ENCODE measurements around the gene CCDC148. TPM values are rescaled to one million over a fixed set of nuclear protein-coding genes. Genes with fewer than 3 reads are reported as not detected.
A peak's percentile ranks its signal among the peaks of the same experiment; 100 is the strongest.
"Not testable (repeated sequence)": the region's sequence is repeated elsewhere in the genome, so short reads cannot be mapped to it uniquely, and the experiment has no call there.

The CCDC148 gene
- total RNA-seq, 1 donor from 2014 or later, result 0.29 TPM

GRCh38 chr2:158297606-158298005, 158.9 kb downstream of the CCDC148 start:
- DNase-seq (ENCODE audit: low read depth), result peak; percentile 81

- no peak for DNase-seq (ENCODE audit: low read depth)
Measured at GRCh38 chr2:158297120-158297519, 159.4 kb downstream of the CCDC148 start.

GRCh38 chr2:158293722-158294121, 162.8 kb downstream of the CCDC148 start:
- no peak for DNase-seq (ENCODE audit: low read depth)

DNA sequence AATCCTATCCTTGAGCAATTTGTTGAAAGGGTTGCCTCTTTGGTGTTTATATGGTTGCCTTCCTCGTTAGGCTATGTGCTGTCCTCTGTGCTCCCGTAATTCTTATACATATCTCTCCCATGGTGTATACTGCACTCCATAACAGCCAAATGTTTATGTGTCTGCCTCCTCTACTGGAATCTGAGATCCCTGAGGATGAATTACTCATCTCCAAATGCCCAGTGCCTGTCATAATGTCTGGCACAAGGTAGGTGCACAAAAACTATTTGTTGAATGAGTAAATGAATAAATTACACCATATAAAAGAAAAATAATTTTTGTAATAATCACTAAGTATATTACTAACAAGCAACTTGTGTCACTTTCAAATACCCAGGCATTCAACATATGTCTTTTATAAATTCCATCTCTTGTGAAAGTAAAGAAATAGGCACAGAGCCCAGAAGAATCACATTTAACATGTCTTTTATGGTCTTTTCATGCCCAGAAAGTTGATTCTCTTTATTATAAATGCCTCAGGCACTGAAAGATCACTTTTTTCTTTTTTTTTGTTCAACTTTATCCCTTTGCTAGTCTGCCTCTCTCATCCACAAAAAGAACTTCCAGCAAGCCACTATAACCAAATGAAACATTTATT, 164.9 kb downstream of the CCDC148 start:
- no peak for DNase-seq (ENCODE audit: low read depth)

DNA sequence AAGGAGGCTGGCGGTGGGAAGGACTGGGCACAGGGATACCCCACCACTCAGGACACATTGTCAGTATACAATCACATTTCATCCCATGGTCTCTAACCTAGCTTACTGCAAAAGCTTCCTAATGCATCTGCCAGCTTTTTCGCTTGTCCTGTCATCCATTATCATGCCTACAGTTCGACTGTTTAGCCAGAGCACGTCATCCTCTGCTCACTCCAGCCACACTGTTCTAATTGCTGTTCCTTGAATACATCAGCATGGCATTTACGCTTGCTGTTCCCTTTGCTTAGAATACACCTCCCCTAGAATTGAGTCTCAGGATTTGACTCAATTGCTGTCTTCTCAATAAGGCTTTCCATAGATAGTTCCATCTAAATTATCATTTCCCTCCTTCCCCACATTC, 166.3 kb downstream of the CCDC148 start:
- DNase-seq (ENCODE audit: low read depth), result no peak

GRCh38 chr2:158276619-158277471, 179.7 kb downstream of the CCDC148 start:
- DNase-seq (ENCODE audit: low read depth), result no peak

DNA sequence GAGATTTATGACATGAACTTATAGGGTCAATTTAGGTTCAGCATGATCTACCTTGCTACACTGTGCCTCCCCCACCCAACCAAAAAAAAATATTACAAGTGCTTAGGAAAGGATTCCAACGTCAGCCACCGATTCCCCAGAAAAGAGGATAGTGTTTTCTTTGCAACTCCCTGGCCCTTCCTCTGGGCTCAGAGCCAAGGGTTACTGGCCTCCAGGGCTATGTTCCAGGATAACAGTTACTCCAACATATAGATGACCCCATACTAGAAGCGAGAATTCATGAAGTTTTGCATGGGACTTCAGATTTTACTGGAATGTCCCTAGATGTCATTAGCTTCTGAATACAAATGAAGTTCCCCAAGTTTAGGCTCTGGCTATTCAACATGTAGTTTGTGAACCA, 182.8 kb downstream of the CCDC148 start:
- no peak for DNase-seq (ENCODE audit: low read depth)

DNA sequence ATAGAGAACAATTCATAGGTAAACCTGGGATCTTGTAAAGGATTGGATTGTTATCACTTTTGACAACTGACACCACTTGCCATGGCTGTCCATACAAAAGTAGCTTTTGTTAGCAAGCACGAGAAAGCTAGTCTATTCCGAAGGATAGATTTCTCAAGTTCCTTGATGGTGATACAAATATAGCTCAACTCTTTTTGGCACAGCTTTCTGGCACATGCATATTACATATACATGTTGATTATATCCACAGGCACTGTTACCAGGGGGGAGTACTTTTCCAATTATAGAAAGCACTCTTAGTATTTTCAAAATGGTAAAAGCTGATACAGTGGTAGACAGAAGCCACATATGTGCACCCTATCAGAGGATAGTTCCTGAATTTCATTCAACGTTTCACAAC, 186.0 kb downstream of the CCDC148 start:
- no peak for DNase-seq (ENCODE audit: low read depth)

DNA sequence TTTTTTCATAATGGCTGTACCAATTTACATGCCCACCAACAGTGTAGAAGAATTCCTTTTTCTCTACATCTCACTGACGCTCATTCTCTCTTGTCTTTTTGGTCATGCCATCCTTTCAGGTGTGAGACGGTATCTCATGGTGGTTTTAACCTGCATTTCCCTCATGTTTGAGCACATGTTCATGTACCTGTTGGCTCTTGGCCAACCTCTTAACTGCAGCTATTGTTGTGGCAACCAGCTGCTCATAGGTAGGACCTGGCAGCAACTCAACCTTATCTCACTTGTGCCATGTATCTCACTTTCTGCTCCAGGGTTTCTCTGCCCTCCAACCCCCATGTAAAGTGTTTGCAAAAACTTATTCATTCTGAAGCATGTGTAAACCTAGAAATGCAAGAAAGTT, 187.4 kb downstream of the CCDC148 start:
- no peak for DNase-seq (ENCODE audit: low read depth)

DNA sequence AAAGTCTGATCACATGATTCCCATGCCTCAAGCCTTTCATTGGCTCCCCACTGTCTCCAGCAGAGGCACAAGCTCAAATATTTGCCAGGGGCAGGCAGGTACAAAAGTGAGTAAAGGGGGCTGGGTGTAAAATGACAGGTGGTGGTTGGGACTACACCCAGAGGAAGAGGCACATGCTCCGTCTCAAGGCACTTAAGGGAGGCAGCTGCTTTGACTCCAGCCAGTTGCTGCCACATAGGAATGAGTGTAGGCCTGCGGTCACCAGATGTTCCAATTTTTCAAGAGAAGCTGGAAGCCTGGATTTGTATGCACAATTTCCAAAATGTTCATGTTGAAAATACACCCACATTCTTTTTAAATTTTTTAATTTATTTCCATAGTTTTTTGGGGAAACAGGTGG, 190.4 kb downstream of the CCDC148 start:
- peak; percentile 42 for DNase-seq (ENCODE audit: low read depth)

- DNase-seq (ENCODE audit: low read depth), result no peak
Measured at GRCh38 chr2:158255257-158255656, 201.3 kb downstream of the CCDC148 start.

DNA sequence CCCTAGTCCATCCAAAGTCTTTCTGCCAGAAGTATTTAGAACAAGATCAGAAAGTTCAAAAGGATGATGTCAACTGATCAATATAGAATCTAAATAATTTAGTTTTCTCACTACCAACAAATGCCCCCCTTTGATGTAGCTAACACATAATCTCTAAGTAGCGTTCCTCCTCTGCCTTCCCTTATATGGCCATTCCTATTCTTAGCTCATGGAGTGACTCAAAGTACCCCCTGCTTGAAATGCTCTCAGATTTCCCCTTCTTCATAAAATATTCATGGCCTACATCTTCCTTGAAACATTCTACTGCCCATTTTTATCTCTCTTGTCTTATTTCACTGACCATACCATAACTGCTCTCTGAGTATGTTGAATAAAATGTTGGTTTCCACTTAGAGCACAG, 203.4 kb downstream of the CCDC148 start:
- no peak for DNase-seq (ENCODE audit: low read depth)

DNA sequence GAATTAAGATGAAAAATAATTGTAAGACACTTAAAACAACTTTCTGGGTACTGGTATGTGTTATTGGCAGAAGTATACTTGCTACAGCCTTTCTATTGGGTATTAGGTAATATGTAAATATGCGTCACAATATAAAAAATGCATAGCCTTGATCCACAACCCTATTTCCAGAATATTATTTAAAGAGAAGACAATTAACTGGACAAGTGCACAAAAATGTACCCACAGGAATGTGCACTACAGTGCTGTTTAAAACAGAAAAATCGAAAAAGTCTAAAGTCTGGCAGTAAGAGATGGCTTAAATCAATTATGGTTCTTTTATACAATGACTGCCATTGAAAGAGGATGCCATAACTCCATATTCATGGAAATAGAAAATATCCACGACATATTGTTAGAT, 205.2 kb downstream of the CCDC148 start:
- DNase-seq (ENCODE audit: low read depth), result no peak

DNA sequence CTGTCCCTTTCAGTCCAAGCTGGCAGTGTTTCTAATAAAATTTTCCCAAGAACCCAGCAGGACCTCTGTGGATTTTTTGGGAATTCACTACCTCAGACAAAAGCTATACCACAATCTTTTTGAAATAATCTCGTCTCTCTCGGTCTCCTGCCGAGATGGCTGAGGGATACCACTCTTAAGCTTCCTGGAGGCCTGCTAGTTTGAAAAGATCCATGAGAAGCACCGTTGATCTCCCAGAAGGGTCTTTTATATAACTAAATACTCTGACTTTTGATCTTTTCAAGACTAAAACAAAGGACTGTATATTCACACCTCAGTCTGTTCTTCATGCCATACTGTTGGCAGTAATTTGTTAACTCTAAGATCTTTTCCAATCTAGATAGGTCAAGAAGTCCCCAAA, 213.2 kb downstream of the CCDC148 start:
- DNase-seq (ENCODE audit: low read depth), result no peak

DNA sequence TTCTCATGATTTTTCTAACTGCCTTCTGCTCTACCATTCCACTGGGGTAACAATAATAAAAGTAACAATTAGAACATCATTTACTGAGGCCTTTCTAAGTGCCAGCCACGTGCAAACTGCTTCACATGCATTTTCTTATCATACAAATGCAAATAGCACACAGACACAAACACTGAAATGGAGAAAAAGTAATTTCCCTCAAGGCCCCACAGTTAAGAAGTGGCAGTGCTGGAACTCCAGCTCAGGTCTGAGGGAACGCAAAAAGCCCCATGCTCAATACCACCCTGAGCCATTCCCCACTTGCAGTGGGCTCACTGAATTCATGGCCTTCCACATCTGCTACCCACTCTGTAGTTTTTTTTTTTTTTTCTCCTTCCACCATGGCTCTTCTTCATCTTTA, 214.3 kb downstream of the CCDC148 start:
- no peak for DNase-seq (ENCODE audit: low read depth)

DNA sequence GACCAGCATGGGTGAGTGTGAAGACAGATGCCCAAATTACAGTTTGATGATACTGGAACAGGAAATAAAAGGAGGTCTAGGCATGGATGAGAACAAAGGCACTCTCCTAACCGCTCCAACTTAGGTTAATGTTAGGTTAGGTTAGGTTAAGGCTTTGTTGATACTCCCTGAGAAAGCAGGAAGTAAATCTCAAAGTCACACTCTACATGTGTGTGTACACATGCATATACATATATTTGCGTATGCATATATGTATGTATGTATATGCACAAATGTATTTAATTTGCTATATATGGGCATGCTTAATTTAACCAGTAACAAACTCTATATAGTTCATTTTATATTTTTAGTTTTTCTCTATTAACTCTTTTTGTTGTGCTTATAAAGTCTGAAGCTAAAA, 215.6 kb downstream of the CCDC148 start:
- DNase-seq (ENCODE audit: low read depth), result no peak

- DNase-seq (ENCODE audit: low read depth), result peak; percentile 50
Measured at GRCh38 chr2:158239271-158239670, 217.3 kb downstream of the CCDC148 start.

- DNase-seq (ENCODE audit: low read depth), result no peak
Measured at GRCh38 chr2:158234497-158234896, 222.1 kb downstream of the CCDC148 start.

GRCh38 chr2:158232476-158232875, 224.1 kb downstream of the CCDC148 start:
- DNase-seq (ENCODE audit: low read depth), result no peak

GRCh38 chr2:158228943-158229508, 227.5 kb downstream of the CCDC148 start:
- DNase-seq (ENCODE audit: low read depth), result no peak

DNA sequence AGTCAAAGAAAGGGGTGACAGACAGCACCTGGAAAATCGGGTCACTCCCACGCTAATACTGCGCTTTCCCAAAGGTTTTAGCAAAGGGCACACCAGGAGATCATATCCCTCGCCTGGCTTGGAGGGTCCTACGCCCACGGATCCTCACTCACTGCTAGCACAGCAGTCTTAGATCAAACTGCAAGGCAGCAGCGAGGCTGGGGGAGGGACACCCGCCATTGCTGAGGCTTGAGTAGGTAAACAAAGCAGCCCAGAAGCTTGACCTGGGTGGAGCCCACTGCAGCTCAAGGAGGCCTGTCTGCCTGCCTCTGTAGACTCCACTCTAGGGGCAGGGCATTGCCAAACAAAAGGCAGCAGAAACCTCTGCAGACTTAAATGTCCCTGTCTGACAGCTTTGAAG, 233.5 kb downstream of the CCDC148 start:
- not testable (repeated sequence) for DNase-seq (ENCODE audit: low read depth)
